GM19023 (cell line): ENCODE results near the gene UBE2M.
"Not testable (repeated sequence)": the region's sequence is repeated elsewhere in the genome, so short reads cannot be mapped to it uniquely, and the experiment has no call there.

ENCODE experiments used
- ATAC-seq: cut with Tn5 transposase; IDR thresholded peaks from one replicate; pipeline ENCODE4 v1.9.1; 2021; ENCODE audit warnings: mild to moderate bottlenecking, moderate library complexity; ENCODE audit not compliant: unreplicated experiment

The UBE2M gene

GRCh38 chr19:58542641-58543372, 15.6 kb downstream of the UBE2M start:
- not testable (repeated sequence) for ATAC-seq

GRCh38 chr19:58539169-58539559, 19.2 kb downstream of the UBE2M start:
- not testable (repeated sequence) for ATAC-seq

GRCh38 chr19:58538257-58539168, 19.9 kb downstream of the UBE2M start:
- ATAC-seq: no peak

- no peak for ATAC-seq
Measured at GRCh38 chr19:58536852-58537798, 21.3 kb downstream of the UBE2M start.

GRCh38 chr19:58535857-58536256, 22.6 kb downstream of the UBE2M start:
- ATAC-seq: no peak

GRCh38 chr19:58531034-58531840, 27.2 kb downstream of the UBE2M start:
- no peak for ATAC-seq

- no peak for ATAC-seq
Measured at GRCh38 chr19:58529405-58529804, 29.0 kb downstream of the UBE2M start.

- ATAC-seq: no peak
Measured at GRCh38 chr19:58522709-58523108, 35.7 kb downstream of the UBE2M start.

- ATAC-seq: no peak
Measured at GRCh38 chr19:58521651-58522050, 36.8 kb downstream of the UBE2M start.

- ATAC-seq: no peak
Measured at GRCh38 chr19:58520257-58520599, 38.2 kb downstream of the UBE2M start.

- ATAC-seq: peak; percentile 76
Measured at GRCh38 chr19:58519355-58520256, 38.8 kb downstream of the UBE2M start, which contains the start of gene ZBTB45. TSS of gene ZBTB45 (minus strand) at chr19:58519810. CDS start at chr19:58517673, 2,137 bp downstream.

- ATAC-seq: no peak
Measured at GRCh38 chr19:58519087-58519354, 39.4 kb downstream of the UBE2M start.

- ATAC-seq: no peak
Measured at GRCh38 chr19:58518256-58519086, 39.9 kb downstream of the UBE2M start.

GRCh38 chr19:58516964-58517833, 41.2 kb downstream of the UBE2M start:
- ATAC-seq: no peak

- no peak for ATAC-seq
Measured at GRCh38 chr19:58516246-58516836, 42.1 kb downstream of the UBE2M start.

GRCh38 chr19:58515259-58515658, 43.2 kb downstream of the UBE2M start:
- no peak for ATAC-seq

GRCh38 chr19:58514564-58515022, 43.8 kb downstream of the UBE2M start:
- no peak for ATAC-seq
